HG03354 (cell line): ENCODE data around the gene MAPK6.

Experiments
- ATAC-seq: cut with Tn5 transposase; IDR thresholded peaks from one replicate; pipeline ENCODE4 v1.9.1; 2021; ENCODE audit warnings: mild to moderate bottlenecking; ENCODE audit not compliant: unreplicated experiment, poor library complexity, severe bottlenecking

The MAPK6 gene

GRCh38 chr15:52097180-52097579, 78.2 kb downstream of the MAPK6 start:
- ATAC-seq = no peak

GRCh38 chr15:52098323-52098722, 79.3 kb downstream of the MAPK6 start:
- ATAC-seq = no peak

- ATAC-seq = no peak
Observed at GRCh38 chr15:52099651-52100272, 80.7 kb downstream of the MAPK6 start.

GRCh38 chr15:52100807-52101442, 81.9 kb downstream of the MAPK6 start:
- ATAC-seq = no peak

GRCh38 chr15:52101542-52102323, 82.7 kb downstream of the MAPK6 start:
- ATAC-seq = no peak

- no peak for ATAC-seq
Observed at GRCh38 chr15:52102463-52102862, 83.4 kb downstream of the MAPK6 start.

- peak; percentile 76 for ATAC-seq
Observed at GRCh38 chr15:52103217-52104207, 84.5 kb downstream of the MAPK6 start.

- ATAC-seq = peak; percentile 35
Observed at GRCh38 chr15:52104532-52105004, 85.5 kb downstream of the MAPK6 start.

- ATAC-seq = no peak
Observed at GRCh38 chr15:52105846-52106245, 86.8 kb downstream of the MAPK6 start.

- ATAC-seq = no peak
Observed at GRCh38 chr15:52106641-52107040, 87.6 kb downstream of the MAPK6 start.

GRCh38 chr15:52107238-52107637, 88.2 kb downstream of the MAPK6 start:
- no peak for ATAC-seq

- peak; percentile 62 for ATAC-seq
Observed at GRCh38 chr15:52109559-52110451, 90.8 kb downstream of the MAPK6 start.

- ATAC-seq = no peak
Observed at GRCh38 chr15:52111517-52112202, 92.6 kb downstream of the MAPK6 start.

- peak; percentile 49 for ATAC-seq
Observed at GRCh38 chr15:52112203-52112750, 93.3 kb downstream of the MAPK6 start.

GRCh38 chr15:52113235-52113634, 94.2 kb downstream of the MAPK6 start:
- no peak for ATAC-seq

- ATAC-seq = no peak
Observed at GRCh38 chr15:52113708-52114107, 94.7 kb downstream of the MAPK6 start.

- ATAC-seq = no peak
Observed at GRCh38 chr15:52114261-52115055, 95.4 kb downstream of the MAPK6 start.
